GF-D8 (cell line): ENCODE results near the gene FAIM2.
"Not testable (repeated sequence)": the region's sequence is repeated elsewhere in the genome, so short reads cannot be mapped to it uniquely, and the experiment has no call there.

Experiments
- DNase-seq: peaks from one replicate; lab custom pipeline; 2025; lab: John Stamatoyannopoulos, UW

FAIM2 gene

DNA sequence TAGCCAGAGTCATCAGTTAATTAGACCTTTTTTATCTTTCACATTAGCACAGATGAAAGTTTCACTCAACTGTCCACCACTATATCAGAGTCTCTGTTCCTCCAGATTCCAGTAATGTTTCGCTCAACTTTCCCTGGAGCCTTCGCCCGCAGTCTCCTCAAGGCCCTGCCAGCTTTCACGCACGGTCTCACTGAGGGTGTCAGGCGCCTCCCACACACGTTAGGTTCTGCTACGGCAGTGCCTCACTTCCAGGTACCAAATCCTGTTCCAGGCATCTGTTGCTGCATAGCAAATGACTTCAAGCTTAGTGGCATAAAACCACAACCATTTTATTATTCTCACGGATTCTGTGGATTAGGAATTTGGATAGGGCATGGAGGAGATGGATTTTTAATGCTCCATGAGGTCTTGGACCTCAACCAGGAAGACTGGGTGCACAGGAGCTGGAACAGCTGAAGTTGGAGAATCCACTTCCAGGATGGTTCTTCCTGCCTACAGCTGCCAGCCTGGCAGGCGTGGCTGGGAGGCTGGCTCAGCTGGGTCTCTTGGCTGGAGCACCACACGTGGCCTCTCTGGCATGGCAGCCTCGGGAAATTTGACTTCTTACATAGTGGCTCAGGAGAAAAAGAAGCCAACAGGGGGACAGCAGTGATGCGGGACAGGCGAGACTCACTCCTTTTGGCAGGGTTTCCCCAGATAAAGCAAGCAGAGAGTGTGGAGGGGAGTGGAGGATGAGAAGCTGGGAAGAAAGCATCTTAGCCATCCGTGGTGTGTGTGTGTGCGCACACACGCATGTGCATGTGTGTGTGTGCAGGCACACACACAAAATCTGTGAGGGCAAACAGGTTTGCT lies 39.5 kb downstream of the FAIM2 start:
- no peak for DNase-seq

DNA sequence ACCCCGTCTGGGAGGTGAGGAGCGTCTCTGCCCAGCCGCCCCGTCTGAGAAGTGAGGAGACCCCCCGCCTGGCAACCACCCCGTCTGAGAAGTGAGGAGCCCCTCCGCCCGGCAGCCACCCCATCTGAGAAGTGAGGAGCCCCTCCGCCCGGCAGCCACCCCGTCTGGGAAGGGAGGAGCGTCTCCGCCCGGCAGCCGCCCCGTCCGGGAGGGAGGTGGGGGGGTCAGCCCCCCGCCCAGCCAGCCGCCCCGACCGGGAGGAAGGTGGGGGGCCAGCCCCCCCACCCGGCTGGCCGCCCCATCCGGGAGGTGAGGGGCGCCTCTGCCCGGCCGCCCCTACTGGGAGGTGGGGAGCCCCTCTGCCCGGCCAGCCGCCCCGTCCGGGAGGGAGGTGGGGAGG lies 42.8 kb downstream of the FAIM2 start:
- not testable (repeated sequence) for DNase-seq

DNA sequence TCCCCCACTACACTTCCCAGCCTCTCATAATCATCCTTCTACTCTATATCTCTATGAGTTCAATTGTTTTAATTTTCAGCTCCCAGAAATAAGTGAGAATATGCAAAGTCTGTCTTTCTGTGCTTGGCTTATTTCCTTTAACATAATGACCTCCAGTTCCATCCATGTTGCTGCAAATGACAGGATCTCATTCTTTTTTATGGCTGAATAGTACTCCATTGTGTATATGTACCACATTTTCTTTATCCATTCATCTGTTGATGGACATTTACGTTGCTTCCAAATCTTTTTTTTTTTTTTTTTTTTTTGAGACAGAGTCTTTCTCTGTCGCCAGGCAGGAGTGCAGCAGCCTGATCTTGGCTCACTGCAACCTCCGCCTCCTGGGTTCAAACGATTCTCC lies 47.8 kb downstream of the FAIM2 start:
- not testable (repeated sequence) for DNase-seq

DNA sequence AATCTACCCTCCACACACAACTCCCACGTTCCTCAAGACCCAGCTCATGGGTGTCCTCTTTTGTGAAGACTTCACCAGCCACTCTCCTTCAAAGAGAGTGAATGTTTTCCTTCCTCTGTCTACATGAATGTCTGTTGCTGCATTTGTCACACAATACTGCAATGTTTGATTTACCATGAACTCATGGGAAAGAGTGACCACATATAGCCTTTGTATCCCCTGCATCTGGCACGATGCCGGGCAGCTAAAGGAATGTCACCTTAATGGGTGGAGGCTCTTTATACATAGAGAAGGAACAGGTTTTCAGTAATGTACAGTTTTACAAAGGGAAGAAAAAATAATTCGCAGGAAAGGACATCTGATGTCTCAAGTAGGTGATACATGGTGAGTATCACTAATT lies 48.7 kb downstream of the FAIM2 start:
- no peak for DNase-seq

DNA sequence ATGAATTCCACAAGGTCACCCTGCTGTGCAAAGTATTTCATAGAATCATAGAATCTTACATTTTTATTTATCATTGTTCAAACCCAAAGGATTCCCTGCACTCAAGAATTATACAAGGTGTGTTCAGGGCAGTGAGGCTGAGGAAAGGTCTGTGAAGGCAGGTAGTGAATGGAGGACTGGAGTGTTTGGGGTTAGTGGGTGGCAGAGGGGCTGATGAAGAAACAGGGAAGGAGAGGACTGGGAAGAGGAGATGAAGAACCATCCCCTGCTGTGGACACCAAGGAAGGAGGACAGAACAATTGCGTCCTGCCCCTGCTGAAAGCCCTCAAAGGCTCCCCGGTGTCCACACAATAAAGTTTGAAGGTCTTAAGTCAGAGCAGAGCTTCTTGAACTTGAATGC lies 50.0 kb downstream of the FAIM2 start:
- no peak for DNase-seq

DNA sequence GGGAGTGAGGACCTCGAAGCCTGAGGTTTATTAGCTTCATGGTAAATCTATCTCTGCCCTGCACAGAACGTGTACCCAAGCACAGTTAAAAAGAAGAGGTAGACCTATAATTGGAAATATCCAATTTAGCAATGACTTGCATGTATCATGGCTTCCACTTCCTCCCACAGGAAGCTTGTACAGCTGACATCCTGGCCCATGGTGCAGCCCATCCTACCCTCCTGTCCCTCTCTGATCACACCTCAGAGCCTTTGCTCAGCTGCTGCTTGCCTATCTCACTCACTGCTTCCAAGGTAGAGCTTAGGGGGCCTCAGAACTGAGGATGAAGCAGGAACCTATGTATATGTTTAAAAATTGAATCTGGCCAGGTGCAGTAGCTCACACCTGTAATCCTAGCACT lies 56.5 kb downstream of the FAIM2 start:
- peak; percentile 12 for DNase-seq

DNA sequence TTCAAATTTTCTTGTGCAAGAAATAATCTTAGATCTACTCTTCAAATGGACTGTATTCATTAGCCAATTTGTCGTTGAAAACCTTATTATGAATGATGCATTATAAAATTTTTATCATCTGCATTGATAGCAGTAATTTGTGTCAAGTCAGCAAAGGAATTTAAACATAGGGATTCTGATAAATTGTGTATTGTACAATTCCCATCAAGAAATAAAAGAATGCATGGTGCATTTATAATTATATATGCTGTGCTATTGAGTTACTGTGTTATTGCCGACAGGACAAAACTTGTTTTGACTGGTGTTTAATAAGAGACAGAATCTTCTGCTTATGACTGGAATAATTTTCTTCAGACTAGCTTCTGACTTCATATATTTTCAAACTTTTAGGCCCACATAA lies 57.7 kb downstream of the FAIM2 start:
- no peak for DNase-seq

DNA sequence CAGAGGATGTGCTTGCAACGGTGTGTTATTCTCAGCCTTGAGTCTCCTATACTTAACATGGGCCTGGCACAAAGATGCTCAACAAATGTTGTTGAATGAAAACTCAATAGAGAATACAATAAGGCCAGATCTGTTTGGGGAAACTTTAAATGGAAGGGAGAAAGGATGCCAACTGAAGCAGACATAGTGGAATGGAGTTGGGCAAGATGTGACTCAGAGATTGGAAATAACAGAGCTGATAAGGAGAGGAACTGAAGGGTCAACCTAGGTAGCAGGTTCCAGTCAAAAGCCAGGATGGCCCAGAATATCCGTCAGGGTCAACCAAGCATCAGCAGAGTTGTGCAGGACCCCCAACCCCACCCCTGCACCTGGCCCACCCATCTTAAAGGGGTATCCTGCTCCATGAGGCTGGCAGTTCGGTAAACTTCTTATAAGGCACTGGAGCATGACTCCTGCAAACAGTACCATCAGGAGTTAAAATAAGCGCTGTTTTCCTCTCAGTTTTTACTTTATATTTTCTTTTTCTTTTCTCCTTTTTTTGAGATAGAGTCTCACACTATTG lies 59.7 kb downstream of the FAIM2 start:
- DNase-seq = no peak

DNA sequence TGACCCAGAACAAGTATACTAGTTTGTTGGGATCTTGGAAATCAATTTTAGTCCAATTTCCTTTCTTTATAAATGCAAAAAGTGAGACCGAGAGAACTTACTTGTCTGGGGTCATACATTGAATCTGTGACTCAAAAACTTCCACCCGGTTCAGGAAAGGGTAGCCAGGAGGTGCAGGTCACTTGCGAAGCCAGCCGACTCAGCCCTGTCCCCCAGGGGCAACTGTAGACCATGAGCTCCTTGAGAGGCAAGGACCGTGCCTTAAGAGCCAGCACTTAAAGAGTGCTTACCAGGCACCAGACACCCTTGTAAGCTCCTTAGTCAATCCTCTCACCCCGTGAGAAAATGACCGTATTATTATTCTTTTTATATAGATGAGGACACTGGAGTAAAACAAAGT lies 60.3 kb downstream of the FAIM2 start:
- DNase-seq = no peak

DNA sequence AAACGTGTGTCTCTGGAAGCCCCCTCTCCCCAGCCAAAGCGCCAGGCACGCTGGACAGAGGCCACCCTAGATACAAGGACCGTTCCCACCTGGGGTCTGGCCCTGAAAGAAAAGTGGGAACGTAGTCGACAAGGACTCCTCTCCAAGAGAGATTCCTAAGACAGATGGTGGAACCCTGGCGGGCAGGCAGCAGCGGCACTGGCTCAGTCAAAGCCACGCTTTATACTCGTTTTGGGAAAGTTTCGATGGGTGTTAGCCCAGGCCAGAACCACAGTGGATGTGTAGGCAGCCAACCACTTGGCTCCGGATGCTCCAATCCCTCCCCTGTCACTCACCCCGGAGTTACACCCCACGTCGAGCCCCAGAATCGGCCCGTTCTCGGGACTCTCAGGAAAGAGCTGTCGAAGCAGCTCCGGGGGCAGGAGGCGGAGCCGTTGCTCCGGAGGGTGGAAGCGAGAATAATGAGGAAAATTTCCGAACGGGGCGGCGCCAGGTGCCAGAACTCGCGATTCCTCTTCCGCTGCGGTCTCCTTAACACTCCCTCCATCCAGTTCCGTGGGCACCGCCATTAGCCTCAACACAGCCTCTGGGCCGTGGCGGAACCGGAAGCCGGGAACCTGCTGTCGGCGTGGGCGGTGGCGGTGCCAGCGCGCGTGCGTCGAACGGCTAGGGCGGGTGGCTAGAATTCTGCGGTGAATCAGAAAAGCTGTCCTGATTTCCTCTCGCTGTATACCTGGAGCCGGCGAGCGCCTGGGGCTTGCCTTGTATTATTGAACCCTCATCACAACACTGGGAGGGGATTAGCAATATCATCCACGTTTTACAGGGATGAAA lies 61.0 kb downstream of the FAIM2 start, which contains the start of gene BCDIN3D:
TSS of gene BCDIN3D (minus strand) at position 588 of the 834 bp plus-strand sequence. CDS start at position 569, 19 bp downstream.
- DNase-seq = peak; percentile 86

DNA sequence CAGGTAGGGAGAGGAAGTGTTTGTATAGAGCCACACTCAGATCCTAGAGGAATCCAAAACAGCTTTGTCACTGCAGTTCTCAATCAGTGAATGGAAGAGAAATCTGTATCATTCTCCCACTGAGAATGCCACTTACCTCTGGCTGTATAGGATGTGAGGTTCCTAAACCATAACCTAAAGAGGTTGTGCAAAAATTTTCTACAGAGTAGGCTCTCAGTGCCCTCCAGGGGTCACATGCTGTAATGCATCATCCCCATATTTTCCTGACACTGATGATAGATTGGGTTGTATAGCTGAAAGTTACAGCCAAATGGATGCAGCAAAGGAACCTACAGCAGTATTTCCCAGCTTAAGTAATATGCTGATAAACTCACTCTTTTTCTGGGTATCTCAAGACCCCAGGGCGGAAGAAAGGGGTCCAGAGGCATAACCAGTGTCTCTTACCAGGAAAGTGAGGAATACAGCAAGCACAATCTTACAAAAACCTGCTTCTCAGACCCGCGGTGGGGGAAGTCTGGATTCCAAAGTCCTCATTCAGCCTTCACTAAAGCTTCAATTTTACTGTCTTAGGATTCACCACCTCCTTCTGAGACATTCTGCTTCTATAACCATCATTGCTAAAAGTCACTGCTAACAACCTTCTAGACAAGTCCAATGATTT lies 64.6 kb downstream of the FAIM2 start:
- DNase-seq = peak; percentile 4

DNA sequence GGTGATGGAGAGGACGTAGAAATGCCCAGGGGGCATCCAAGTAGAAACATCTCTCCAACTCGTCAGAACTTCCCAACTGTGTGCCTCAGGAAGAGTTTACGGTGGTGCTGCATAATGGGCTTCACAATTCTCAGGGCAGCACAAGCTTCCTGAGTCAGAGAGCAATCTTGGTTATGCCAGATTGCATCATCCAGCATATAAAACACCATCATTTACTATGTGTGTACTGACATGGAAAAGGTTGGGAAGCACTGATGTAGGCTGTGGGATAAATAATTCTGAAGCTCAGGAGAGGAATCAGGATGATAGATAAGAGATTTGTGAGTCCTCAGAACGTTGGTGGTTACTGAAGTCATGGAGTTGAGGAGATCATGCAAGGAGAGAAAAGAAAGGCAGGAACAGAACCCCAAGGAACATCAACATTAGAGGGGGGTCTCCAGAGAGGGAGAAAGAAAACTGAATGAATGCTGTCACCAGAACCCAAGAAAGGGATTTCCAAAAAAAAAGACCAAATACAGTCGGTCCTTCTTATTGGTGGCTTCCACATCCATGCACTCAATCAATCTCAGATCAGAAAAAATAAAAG lies 70.8 kb downstream of the FAIM2 start:
- no peak for DNase-seq

DNA sequence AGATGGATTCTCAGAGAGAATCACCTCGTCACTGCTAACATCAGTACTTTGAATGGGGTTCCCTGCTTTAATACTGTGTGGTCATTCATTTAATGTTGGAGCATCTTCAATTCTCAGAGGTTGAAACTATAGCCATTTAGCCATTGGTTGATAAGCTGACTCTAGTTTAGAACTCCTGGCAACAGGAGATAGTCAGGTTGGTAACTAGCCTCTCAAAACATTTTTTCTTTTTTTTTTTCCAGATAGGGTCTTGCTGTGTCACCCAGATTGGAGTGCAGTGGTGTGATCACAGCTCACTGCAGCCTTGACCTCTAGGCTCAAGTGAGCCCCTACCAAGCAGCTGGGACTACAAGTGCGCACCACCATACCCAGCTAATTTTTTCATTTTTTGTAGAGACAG lies 72.0 kb downstream of the FAIM2 start:
- no peak for DNase-seq

DNA sequence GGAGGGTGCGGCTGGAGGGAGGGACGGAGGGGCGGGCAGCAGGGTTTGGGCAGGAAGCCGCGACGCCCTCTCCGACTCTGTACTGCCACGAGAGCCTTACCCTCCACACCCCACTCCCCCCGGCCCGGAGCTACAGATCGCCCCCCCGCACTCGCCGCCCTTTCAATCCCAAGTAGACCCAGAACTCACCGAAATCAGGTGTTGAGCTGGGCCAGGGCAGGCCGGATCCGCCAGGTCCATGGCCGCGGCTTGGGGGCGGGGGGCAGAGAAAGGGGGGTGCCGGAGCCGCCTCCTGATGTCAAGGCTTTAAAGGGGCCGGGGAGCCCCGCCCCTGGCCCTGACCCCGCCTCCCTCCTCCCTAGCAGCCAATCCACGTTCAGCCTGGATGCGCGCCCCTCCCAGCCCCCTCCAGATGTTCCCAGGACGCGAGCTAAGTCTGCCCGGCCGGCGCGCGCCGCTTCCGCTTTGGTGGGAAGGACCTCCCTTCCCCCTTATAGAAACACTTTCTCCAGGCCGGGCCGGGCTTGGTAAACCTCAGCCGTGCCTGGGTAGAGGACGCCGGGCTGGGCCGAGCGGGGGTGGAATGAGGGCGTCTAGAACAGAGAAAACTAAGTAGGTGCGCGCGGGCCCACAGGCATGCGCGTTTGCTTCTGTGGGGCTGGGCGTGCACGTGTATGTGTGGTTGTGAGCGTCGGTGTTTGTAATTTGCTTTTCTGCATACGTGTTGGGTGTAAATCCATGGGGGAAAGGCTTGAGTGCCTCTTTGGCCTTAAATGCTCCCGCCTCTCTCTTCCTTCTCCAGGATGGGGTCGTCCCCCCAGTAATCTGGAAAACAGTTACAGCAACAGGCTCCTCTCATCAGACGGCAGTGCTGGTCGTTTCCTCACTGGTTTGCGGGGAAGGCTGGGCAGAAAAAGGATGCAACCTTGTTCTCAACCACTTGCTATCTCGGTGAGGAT lies 75.3 kb downstream of the FAIM2 start, which contains the start of gene NCKAP5L:
TSS of gene NCKAP5L (minus strand) at position 281 of the 959 bp plus-strand sequence. CDS start 24,369 bp downstream, outside the sequence.
- DNase-seq = peak; percentile 87

DNA sequence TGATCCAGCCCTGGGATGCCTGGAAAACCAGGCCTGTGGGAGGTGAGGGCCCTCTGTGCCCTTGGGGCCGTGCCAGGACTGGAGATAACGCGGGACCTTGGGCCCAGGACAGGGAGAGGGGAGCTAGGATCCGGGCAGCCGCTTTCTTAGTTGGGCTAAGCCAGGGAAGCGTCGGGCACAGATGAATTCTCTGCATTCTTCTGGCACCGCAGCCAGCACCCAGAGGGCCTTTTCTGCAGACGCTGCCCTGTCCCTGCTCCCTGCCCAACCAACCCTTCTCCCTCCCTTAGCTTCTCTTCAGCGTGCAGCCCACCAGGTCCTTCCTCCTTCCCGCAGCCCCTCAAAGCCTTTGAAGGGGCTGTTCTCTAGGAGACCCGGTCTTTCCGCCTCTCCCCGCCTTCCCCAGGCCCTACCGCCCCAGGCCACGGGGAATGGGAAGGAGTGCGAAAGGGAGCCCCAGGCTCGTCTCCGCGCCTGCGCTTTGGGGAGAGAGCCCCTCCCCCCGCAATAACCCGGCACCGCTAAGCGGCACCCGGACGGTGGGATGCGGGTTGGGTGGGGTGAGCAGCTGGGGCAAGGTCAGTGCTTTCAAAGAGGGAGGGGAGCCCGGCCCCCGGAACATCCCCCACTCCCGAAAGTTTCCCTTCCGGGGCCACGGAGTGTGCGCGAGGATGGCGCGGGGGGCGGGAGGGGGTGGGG lies 76.2 kb downstream of the FAIM2 start:
- DNase-seq = no peak

DNA sequence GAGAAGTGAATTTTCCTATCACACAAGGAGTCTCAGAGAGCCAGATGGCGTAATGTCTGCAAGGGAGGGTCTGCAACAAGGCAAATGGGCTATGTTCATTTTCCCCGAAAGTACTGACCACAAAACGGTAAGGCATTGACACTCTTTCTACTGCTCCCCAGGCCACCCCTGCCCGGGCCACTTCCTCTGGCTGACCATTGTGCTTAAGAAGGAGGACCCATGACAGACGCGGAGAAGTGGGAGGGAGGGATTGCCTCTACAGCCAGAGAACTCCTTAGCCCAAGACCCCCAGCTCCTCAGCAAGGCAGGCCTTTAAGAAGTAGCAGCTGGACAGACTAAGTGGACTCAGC lies 76.7 kb downstream of the FAIM2 start:
- no peak for DNase-seq

DNA sequence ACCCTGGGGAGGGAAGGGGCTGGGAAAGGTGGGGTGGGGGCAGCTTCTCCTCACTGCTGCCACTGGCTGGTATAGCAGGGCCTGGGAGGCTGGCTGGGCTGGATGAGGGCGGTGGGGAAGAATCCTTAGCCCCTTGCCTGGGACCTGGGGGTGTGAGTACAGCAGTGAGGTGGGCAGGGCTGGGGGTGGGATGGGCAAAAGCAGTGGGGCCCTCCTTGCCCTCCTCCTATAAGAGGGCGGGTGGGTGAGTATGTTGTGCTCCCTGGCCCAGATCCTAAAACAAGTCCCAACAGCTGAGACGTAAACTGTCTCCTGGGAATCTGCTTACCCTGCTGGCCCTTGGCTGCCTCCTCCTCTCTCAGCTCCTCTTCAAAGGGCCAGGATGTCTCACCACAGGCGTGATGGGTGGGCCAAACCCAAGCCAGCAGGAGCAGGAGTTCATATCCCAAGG lies 77.7 kb downstream of the FAIM2 start:
- no peak for DNase-seq

DNA sequence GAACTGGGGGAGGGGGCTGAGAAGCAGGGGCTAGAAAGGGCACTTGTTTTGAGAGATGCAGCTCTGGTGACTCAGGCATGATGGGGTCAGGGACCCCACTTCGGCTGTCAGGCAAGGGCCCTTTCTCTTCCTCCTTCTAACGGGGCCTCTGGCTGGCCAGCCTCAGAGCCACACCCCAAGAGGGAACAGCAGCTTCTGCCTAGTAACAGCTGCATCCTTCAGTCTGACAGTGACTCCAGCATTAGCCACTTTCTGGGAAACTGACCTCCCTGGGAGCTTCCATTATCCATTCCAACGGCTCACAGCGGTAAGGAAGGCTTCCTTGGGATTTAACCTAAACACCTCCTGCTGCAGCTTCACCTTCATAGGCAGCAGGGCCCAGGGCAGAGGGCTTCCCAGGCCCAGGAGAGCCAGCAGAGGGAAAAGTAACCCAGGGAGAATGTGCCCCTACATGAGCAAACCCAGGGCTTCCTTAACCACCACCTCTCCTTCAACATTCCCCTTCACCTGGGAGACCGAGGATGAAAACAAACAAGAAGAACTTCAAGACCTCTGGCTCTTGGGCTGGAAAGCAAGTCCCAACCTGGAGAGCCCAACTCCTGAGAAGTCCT lies 78.2 kb downstream of the FAIM2 start:
- no peak for DNase-seq

DNA sequence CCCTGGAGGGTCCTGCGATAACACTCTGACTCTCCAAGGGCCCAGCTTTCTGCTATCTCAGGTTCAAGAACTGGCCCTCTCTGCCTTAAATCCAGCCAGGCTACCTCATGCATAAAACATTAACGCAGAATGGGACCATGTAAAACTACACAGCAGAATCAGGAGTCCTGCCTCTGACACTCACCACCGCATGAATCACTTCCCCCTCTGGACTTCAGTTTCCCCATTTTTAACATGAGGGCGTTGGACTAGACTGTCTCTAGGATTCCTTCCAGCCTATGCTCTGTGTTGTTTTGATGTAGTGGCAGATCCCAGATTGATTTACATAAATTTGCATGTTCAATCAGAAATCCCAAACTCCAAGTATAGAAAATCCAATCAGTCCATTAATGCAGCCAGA lies 78.8 kb downstream of the FAIM2 start:
- DNase-seq = no peak
